Kidney epithelial cell (primary cell): ENCODE data around the gene SPSB4. TPM values are rescaled to one million over a fixed set of nuclear protein-coding genes. Genes with fewer than 3 reads are reported as not detected.

Experiments used
- DNase-seq: peaks from one replicate; pipeline ENCODE4 v3.0.0-alpha.2; 2010; ENCODE audit warnings: low read depth
- H3K27me3 ChIP-seq: 2 replicates; pipeline ENCODE4 v1.6.0; 2011; ENCODE audit warnings: low read length; ENCODE audit not compliant: control insufficient read depth, insufficient read depth
- H3K36me3 ChIP-seq: 2 replicates; pipeline ENCODE4 v1.5.1; 2011; ENCODE audit warnings: low read length; ENCODE audit not compliant: control insufficient read depth, insufficient read depth
- H3K4me3 ChIP-seq: 2 replicates; pipeline ENCODE4 v1.5.1; 2011; ENCODE audit warnings: low read depth, mild to moderate bottlenecking, control low read depth, low read length
- total RNA-seq: library from RNA; depleted of rRNA; stranded (reverse); fragments of >200 nt; gene quantifications from 2 replicates; pipeline ENCODE4 v1.2.3, GENCODE V29; 2015
- TF ChIP-seq, protein P1 (sequence below): IDR thresholded peaks from 2 replicates; pipeline ENCODE4 v1.5.1; 2011; ENCODE audit warnings: mild to moderate bottlenecking, moderate library complexity, low read length, control low read depth, inconsistent platforms; ENCODE audit not compliant: insufficient read depth, poor library complexity, severe bottlenecking

The SPSB4 gene
- total RNA-seq, 1 donor from 2014 or later = 0.67 TPM

DNA sequence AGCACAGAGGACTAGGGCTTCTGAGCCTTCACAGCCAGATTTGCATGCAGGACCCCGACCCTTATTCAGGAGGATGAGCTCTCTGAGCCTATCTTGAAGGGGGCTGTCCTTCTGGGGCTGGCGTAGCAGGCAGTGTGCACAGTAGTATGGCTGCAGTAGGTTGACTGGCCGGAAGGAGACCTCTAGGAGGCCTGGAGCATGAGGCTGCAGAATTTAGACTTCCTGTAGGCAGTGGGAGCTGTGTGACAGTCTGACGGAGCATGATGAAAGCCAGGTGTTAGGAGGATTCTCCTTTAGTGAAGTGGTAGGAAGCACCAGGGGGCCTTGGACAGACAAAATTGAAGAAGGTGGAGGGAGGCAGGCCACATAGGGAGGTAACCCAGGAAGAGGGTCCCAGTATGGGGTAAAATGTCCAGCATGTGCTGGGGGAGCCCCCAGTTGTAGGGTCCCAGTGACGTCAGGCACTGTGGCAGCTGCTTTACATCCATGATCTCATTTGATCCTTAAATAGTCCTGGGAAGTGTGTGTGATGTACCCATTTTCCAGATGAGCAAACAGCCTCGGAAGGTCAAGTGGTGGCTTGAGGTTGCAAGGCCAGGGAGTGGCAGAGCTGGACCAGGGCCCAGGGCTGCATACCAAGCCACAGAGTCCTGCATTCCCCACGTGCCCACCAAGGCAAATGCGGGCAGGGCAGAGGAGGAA, 36.1 kb downstream of the SPSB4 start:
- DNase-seq = no peak
- Histone ChIP-seq H3K4me3 (no peak overlapping the region), H3K36me3 (no peaks in the 10 kb centered on the region), H3K27me3 (peaks cover 14% of the 10 kb centered on the region)
- TF ChIP-seq, protein P1, sequence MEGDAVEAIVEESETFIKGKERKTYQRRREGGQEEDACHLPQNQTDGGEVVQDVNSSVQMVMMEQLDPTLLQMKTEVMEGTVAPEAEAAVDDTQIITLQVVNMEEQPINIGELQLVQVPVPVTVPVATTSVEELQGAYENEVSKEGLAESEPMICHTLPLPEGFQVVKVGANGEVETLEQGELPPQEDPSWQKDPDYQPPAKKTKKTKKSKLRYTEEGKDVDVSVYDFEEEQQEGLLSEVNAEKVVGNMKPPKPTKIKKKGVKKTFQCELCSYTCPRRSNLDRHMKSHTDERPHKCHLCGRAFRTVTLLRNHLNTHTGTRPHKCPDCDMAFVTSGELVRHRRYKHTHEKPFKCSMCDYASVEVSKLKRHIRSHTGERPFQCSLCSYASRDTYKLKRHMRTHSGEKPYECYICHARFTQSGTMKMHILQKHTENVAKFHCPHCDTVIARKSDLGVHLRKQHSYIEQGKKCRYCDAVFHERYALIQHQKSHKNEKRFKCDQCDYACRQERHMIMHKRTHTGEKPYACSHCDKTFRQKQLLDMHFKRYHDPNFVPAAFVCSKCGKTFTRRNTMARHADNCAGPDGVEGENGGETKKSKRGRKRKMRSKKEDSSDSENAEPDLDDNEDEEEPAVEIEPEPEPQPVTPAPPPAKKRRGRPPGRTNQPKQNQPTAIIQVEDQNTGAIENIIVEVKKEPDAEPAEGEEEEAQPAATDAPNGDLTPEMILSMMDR = no peak

DNA sequence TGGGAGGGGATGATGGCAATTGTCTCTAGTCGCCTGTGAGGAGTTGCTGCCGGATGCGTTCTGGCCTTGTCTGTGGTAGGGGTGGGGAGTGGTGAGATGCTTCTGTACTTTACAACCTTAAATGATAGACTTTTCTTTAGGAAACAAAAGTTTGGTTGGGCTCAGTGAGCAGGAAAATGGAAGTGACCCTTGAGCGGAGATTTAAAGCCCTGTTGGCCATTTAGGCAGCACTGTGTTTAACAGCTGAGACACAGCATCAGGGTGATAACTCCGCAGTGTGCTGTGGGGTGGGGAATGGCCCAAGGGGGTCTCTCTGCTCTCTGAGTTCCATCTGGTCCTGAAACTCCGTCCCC, 36.6 kb downstream of the SPSB4 start:
- TF ChIP-seq, protein P1 = no peak
- DNase-seq = no peak
- Histone ChIP-seq H3K36me3 (no peaks in the 10 kb centered on the region), H3K27me3 (peaks cover 14% of the 10 kb centered on the region), H3K4me3 (no peak overlapping the region)

DNA sequence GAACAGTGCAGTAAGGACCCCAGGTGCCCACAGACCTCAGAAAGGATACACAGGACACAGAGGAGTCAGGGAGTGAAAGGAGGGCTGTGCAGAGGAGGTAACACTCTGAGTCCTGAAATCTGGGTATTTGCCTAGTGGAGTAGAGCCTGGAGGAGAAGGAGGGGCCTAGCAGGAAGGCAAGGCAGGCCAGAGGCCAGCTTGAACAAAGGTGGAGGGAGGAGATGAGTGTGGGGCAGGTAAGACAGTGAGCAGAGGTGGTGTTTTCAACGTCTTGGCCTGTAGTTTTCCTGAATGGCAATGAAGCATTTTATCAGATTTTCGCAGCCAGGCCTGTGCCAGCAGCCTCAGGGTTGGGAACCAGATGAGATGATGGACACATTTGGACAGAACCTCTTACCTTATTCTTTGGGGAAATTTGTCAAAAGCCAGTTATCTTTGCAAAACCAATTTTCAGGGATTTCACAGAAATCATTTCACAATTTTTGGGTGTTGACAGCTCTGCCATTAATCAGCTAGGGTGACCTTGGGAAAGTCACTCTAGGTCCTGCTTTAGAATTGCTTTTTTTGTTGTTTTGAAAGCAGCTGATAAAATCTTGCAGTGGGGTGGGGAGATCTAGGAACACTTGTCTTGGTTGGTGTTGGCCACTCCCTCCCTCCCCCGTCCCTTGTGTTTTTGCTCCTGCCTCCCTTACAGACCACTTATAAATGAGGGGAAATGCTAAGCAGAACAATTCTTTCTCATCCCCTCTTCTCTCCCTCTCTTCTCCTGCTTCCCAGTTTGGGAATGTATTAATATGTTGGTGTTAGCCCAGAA, 38.4 kb downstream of the SPSB4 start:
- H3K4me3 ChIP-seq = no peak overlapping the region
- no peaks in the 10 kb centered on the region for H3K36me3 ChIP-seq
- no peak for DNase-seq
- peaks cover 6% of the 10 kb centered on the region for H3K27me3 ChIP-seq
- TF ChIP-seq, protein P1 = no peak

DNA sequence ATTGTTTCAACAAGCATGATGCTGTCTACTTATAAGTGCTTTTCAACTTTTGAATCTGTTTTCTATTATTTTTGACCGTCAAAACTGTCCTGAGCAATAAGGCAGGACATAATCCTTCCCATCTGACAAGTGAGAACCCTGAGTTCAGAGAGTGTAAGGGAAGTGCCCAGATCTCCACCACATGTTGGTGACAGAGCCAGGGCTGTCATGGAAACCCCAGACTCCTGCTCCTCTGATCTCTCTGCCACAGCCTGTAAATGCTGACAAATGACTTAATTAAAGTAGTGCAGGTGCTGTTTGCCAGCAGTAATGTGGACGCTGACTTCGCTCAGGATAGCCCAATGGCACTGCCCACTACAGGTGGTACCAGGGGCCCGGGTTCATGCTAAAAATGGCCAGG, 40.3 kb downstream of the SPSB4 start:
- H3K4me3 ChIP-seq = no peak overlapping the region
- peaks cover 6% of the 10 kb centered on the region for H3K27me3 ChIP-seq
- TF ChIP-seq, protein P1 = no peak
- DNase-seq = no peak
- no peaks in the 10 kb centered on the region for H3K36me3 ChIP-seq

DNA sequence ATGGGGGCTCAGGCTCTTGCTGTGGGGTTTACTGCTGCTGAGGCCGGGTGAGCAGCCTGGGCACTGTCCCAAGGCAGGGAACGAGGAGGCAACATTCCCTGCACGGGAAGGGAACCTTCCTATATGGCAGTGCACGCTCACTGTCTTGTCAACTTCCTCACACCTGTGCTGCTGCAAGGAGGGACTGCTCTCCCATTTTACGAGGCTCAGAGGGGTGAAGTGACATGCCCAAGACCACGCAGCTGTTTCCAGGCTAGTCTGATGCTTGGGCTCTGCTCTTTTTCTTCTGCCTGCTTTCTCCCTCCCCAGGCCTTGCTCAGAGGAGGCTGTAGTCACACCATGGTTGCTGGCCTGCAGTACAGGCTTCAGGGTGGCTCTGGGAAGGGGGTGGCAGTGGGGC, 41.5 kb downstream of the SPSB4 start:
- Histone ChIP-seq H3K36me3 (no peaks in the 10 kb centered on the region), H3K27me3 (peaks cover 2% of the 10 kb centered on the region), H3K4me3 (no peak overlapping the region)
- no peak for DNase-seq
- TF ChIP-seq, protein P1 = no peak
